Occipital lobe (tissue), 2 donors: Measurements from ENCODE around the gene ARFRP1. TPM values are rescaled to one million over a fixed set of nuclear protein-coding genes. Genes with fewer than 3 reads are reported as not detected.

Experiments
- DNase-seq: peaks from one replicate; lab custom pipeline; 2025; lab: John Stamatoyannopoulos, UW
- total RNA-seq: library from RNA; depleted of rRNA; stranded (reverse); fragments of >200 nt; gene quantifications from one replicate; pipeline ENCODE4 v1.2.3, GENCODE V29; 2014

The ARFRP1 gene
- 15.6 TPM for total RNA-seq

GRCh38 chr20:63707558-63708300 is at the start of gene ARFRP1, which contains the start of gene ZGPAT:
TSS of gene ARFRP1 (minus strand) at chr20:63707976. CDS start at chr20:63707091, 885 bp downstream.
TSS of gene ZGPAT (plus strand) at chr20:63708039. CDS start at chr20:63708581, 542 bp downstream.
- DNase-seq, result peak; percentile 87

GRCh38 chr20:63756648-63756991 is 48.8 kb upstream of the ARFRP1 start:
- no peak for DNase-seq

GRCh38 chr20:63755933-63756647 is 48.3 kb upstream of the ARFRP1 start:
- no peak for DNase-seq

- DNase-seq, result no peak
These were observed 46.2 kb upstream of the ARFRP1 start for GRCh38 chr20:63754008-63754407.

- DNase-seq, result no peak
These were observed 45.6 kb upstream of the ARFRP1 start for GRCh38 chr20:63753381-63753780.

GRCh38 chr20:63752411-63753101 is 44.8 kb upstream of the ARFRP1 start:
- DNase-seq, result no peak

- DNase-seq, result no peak
These were observed 43.9 kb upstream of the ARFRP1 start for GRCh38 chr20:63751471-63752271.

GRCh38 chr20:63750807-63751470 is 43.2 kb upstream of the ARFRP1 start:
- no peak for DNase-seq

- DNase-seq, result no peak
These were observed 42.1 kb upstream of the ARFRP1 start for GRCh38 chr20:63749597-63750508.

GRCh38 chr20:63748934-63749270 is 41.1 kb upstream of the ARFRP1 start:
- no peak for DNase-seq

- no peak for DNase-seq
These were observed 40.5 kb upstream of the ARFRP1 start for GRCh38 chr20:63748070-63748933.

- DNase-seq, result no peak
These were observed 39.9 kb upstream of the ARFRP1 start for GRCh38 chr20:63747622-63748069.

- no peak for DNase-seq
These were observed 39.1 kb upstream of the ARFRP1 start for GRCh38 chr20:63746751-63747315.

GRCh38 chr20:63745961-63746731 is 38.4 kb upstream of the ARFRP1 start:
- no peak for DNase-seq

- DNase-seq, result no peak
These were observed 37.6 kb upstream of the ARFRP1 start for GRCh38 chr20:63745424-63745805.

- no peak for DNase-seq
These were observed 37.0 kb upstream of the ARFRP1 start for GRCh38 chr20:63744574-63745423.

- DNase-seq, result no peak
These were observed 36.4 kb upstream of the ARFRP1 start for GRCh38 chr20:63744158-63744557.
